HEK293T (cell line): Measurements from ENCODE around the gene SCAP.

Experiments
- ARNT ChIP-seq: fragments of 450-650 bp; IDR thresholded peaks from 2 replicates; pipeline ENCODE4 v1.6.1; 2017; ENCODE audit warnings: mild to moderate bottlenecking
- BHLHE40 ChIP-seq: fragments of 450-650 bp; IDR thresholded peaks from 2 replicates; pipeline ENCODE4 v1.6.1; 2016; ENCODE audit warnings: mild to moderate bottlenecking, moderate library complexity, borderline replicate concordance
- ELF4 ChIP-seq: fragments of 450-650 bp; IDR thresholded peaks from 2 replicates; pipeline ENCODE4 v1.6.1; 2017; ENCODE audit warnings: antibody characterized with exemption
- FOXA1 ChIP-seq: fragments of 450-650 bp; IDR thresholded peaks from 2 replicates; pipeline ENCODE4 v1.6.1; 2016; ENCODE audit warnings: mild to moderate bottlenecking
- L3MBTL2 ChIP-seq: fragments of 450-650 bp; conservative IDR thresholded peaks from 2 replicates; pipeline ENCODE4 v1.6.1; 2016; ENCODE audit warnings: mild to moderate bottlenecking
- SP1 ChIP-seq: fragments of 450-650 bp; IDR thresholded peaks from 2 replicates; pipeline ENCODE4 v1.6.1; 2017

DNA sequence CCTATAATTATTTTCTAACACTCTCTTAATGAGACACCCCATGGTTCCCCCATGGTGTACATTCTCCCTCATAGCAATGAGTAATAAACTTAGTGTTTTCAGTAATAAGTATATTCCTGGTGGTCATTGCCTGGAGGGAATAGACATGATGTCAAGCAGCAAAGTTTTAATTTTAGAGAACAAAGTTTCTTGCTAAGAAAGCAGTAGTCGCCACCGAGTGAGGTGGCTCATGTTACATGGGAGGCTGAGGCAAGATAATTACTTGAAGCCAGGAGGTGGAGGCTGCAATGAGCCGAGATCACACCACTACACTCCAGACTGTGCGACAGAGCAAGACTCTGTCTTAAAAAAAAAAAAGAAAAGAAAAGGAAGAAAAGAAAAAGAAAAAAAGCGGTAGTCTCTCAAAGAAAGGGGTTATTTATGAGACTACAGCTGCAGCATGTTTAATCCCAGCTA is 40.2 kb upstream of the SCAP start:
- TF ChIP-seq SP1 (no peak), L3MBTL2 (peak; percentile 51; the same call in 1 of the 2 replicates), ARNT (no peak), BHLHE40 (no peak), FOXA1 (no peak), ELF4 (no peak)
